GM18909 (cell line): ENCODE results near the gene ACOD1.

Source experiments
- ATAC-seq: cut with Tn5 transposase; IDR thresholded peaks from one replicate; pipeline ENCODE4 v1.9.1; 2021; ENCODE audit warnings: mild to moderate bottlenecking; ENCODE audit not compliant: unreplicated experiment, poor library complexity

The ACOD1 gene

DNA sequence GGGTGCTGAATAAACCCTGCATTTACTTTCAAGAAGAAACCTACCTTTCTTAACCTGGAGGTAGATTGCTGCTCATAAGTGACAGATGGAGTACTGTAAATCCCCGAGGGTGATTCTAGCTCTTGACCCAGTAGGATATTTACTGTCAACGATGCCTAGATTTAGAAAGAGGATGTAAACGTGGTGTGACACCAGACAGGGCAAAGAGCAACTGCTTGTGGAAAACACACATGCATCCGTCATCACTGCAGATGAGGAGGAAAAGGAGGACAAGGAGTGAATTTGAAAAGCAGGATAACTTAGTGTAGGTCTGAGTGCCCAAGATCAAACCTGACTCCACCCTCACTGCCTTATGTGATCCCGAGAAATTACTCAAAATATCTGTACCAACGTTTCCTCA lies 33.8 kb downstream of the ACOD1 start:
- no peak for ATAC-seq

- no peak for ATAC-seq
Measured at GRCh38 chr13:76983676-76984075, 35.4 kb downstream of the ACOD1 start.

DNA sequence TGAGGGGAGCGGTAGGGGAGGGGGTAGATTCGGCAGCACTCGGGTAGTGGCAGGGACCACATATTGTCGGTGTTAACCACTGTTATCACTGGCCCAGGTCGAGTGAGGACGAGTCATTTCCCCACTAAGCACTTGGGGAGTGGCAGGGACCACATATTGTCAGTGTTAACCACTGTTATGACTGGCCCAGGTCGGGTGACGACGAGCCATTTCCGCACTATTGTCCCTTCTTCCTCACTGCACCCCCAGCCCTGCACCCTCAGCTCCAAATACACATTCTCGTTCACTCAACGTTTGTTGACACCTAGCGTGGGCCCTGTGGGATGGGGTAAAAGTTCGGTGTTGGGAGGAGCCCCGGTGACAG lies 43.1 kb downstream of the ACOD1 start:
- ATAC-seq = peak; percentile 57

GRCh38 chr13:76991796-76992547 lies 43.7 kb downstream of the ACOD1 start, which contains the start of gene CLN5:
Gene CLN5 (plus strand): TSS chr13:76992081. CDS start chr13:76992099, 18 bp downstream.
- peak; percentile 97 for ATAC-seq

DNA sequence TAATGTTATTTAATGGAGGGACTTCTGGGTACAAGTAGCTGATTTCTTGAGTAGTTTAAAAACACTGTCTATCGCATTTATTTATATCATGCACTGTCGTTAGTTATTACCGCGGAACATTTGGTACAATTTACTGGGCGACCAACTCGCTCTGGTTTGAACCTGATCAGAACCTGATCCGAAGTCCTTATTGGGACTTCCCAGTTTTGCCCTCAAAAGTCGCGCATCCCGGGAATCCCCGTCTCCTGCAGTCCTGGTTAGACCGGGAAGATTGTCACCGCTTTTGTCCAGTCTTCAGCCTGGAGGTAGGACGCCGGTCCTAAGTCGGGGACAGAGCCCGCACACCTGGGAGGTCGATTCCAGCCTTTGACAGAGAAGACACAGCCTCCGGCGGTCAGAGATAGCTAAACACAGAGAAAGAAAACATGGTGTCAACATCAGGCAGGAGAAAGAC lies 44.3 kb downstream of the ACOD1 start:
- ATAC-seq = peak; percentile 16

DNA sequence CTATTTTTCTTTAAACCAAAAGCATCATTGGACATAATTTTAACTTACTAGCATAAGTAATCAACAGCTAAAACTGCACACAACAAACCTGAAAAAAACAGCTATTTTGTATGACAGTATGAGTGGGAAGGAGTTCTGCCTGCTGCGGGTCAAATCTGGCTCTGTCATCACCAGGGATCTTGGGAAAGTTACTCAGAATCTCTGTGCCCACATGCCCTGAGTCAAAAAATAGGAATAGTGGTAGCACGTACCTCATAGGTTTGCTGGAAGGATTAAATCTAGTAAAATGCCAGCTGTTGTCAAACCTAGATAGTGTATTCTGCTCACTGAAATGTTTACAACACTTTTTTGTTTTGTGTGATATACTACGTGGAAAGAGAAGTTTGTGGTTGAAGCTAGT lies 44.7 kb downstream of the ACOD1 start:
- no peak for ATAC-seq

DNA sequence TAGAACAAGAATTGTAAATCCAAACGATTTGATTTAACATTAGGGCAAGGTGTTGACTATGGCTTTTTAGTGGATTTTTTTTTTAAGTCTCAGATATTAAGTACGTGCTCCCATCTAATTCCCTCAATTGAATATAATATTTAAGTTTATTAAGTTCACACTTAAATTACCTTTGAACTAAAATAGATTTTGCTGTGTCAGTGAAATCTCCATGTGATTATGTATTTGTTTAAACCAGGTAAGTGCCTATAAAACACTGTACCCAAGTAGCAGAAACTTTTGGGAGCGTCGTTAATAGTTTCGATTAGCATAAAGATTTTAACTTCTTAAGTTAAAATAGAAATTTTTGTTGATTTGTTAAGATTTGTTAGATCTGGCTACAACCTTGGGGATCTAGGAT lies 45.2 kb downstream of the ACOD1 start:
- no peak for ATAC-seq

- no peak for ATAC-seq
Measured at GRCh38 chr13:76994281-76994680, 46.0 kb downstream of the ACOD1 start.

DNA sequence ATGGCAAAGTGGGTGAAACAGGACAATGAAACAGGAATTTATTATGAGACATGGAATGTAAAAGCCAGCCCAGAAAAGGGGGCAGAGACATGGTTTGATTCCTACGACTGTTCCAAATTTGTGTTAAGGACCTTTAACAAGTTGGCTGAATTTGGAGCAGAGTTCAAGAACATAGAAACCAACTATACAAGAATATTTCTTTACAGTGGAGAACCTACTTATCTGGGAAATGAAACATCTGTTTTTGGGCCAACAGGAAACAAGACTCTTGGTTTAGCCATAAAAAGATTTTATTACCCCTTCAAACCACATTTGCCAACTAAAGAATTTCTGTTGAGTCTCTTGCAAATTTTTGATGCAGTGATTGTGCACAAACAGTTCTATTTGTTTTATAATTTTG lies 52.2 kb downstream of the ACOD1 start:
- no peak for ATAC-seq

- no peak for ATAC-seq
Measured at GRCh38 chr13:77001540-77001939, 53.2 kb downstream of the ACOD1 start.

- no peak for ATAC-seq
Measured at GRCh38 chr13:77001963-77002587, 53.8 kb downstream of the ACOD1 start.

- no peak for ATAC-seq
Measured at GRCh38 chr13:77002590-77003190, 54.4 kb downstream of the ACOD1 start.
